Hepatocyte (in vitro differentiated cells): ENCODE data around the gene NMB. TPM values are rescaled to one million over a fixed set of nuclear protein-coding genes. Genes with fewer than 3 reads are reported as not detected.

ENCODE experiments used
- DNase-seq: peaks from one replicate; pipeline ENCODE4 v3.0.0-alpha.2; 2016; ENCODE audit warnings: low spot score
- H2AFZ ChIP-seq: fragments of 200-600 bp; sonication (generic); 2 replicates; pipeline ENCODE4 v1.6.0; 2016; ENCODE audit warnings: antibody characterized with exemption, mild to moderate bottlenecking
- H3K27ac ChIP-seq: fragments of 200-600 bp; sonication (generic); 2 replicates; pipeline ENCODE4 v1.5.1; 2016; ENCODE audit warnings: mild to moderate bottlenecking
- H3K27me3 ChIP-seq: fragments of 200-600 bp; sonication (generic); 2 replicates; pipeline ENCODE4 v1.6.1; 2016
- H3K36me3 ChIP-seq: fragments of 200-600 bp; sonication (generic); replicated peaks from 2 replicates; pipeline ENCODE4 v1.5.1; 2016; ENCODE audit warnings: low read depth; ENCODE audit not compliant: insufficient read depth
- H3K4me1 ChIP-seq: fragments of 200-600 bp; sonication (generic); 2 replicates; pipeline ENCODE4 v1.5.1; 2016; ENCODE audit warnings: mild to moderate bottlenecking, moderate library complexity; ENCODE audit not compliant: insufficient read depth
- H3K4me2 ChIP-seq: fragments of 200-600 bp; sonication (generic); 2 replicates; pipeline ENCODE4 v1.6.0; 2016
- H3K4me3 ChIP-seq: fragments of 200-600 bp; sonication (generic); 2 replicates; pipeline ENCODE4 v1.5.1; 2016; ENCODE audit warnings: mild to moderate bottlenecking
- H3K79me2 ChIP-seq: fragments of 200-600 bp; sonication (generic); 2 replicates; pipeline ENCODE4 v1.6.0; 2017; ENCODE audit warnings: mild to moderate bottlenecking
- H3K9me2 ChIP-seq: fragments of 200-600 bp; sonication (generic); replicated peaks from 2 replicates; pipeline ENCODE4 v1.6.0; 2017; ENCODE audit warnings: mild to moderate bottlenecking; ENCODE audit not compliant: insufficient read depth
- H3K9me3 ChIP-seq: fragments of 200-600 bp; sonication (generic); 2 replicates; pipeline ENCODE4 v1.5.1; 2016; ENCODE audit warnings: low read depth, mild to moderate bottlenecking
- H4K20me1 ChIP-seq: fragments of 200-600 bp; sonication (generic); 2 replicates; pipeline ENCODE4 v1.6.0; 2016; ENCODE audit warnings: mild to moderate bottlenecking; ENCODE audit not compliant: insufficient read depth, poor library complexity, severe bottlenecking
- EZH2 ChIP-seq: fragments of 200-600 bp; sonication (generic); IDR thresholded peaks from 2 replicates; pipeline ENCODE4 v1.6.1; 2016; ENCODE audit warnings: antibody characterized with exemption, mild to moderate bottlenecking, borderline replicate concordance
- EZH2phosphoT487 ChIP-seq: fragments of 200-600 bp; sonication (generic); IDR thresholded peaks from one replicate; pipeline ENCODE4 v1.6.1; 2018; ENCODE audit warnings: antibody characterized with exemption, mild to moderate bottlenecking, low read depth, moderate library complexity; ENCODE audit not compliant: unreplicated experiment, severe bottlenecking
- WGBS: methylation state at CpG from one replicate; pipeline ENCODE4 v1.1.6; 2016; ENCODE audit warnings: low lambda C conversion rate; ENCODE audit errors: missing lambda C conversion rate; 5-methylcytosine and 5-hydroxymethylcytosine counted together
- polyA plus RNA-seq: library from polyadenylated mRNA; unstranded; fragments of >200 nt; fragmentation: Nextera tagmentation; extraction: Ambion mirVana; gene quantifications from 2 replicates; pipeline ENCODE4 v1.2.1, GENCODE V29; 2016
- total RNA-seq: library from RNA; depleted of rRNA; stranded (reverse); fragments of >200 nt; gene quantifications from 2 replicates; pipeline ENCODE4 v1.2.3, GENCODE V29; 2014
- TF ChIP-seq, protein P1 (sequence below): fragments of 200-600 bp; sonication (generic); IDR thresholded peaks from 2 replicates; pipeline ENCODE4 v1.5.1; 2016; ENCODE audit warnings: antibody characterized with exemption, mild to moderate bottlenecking; ENCODE audit not compliant: poor library complexity

Gene NMB
- total and polyA plus RNA-seq, 2 experiments from 2014 or later = 3.8 to 15.4 TPM

DNA sequence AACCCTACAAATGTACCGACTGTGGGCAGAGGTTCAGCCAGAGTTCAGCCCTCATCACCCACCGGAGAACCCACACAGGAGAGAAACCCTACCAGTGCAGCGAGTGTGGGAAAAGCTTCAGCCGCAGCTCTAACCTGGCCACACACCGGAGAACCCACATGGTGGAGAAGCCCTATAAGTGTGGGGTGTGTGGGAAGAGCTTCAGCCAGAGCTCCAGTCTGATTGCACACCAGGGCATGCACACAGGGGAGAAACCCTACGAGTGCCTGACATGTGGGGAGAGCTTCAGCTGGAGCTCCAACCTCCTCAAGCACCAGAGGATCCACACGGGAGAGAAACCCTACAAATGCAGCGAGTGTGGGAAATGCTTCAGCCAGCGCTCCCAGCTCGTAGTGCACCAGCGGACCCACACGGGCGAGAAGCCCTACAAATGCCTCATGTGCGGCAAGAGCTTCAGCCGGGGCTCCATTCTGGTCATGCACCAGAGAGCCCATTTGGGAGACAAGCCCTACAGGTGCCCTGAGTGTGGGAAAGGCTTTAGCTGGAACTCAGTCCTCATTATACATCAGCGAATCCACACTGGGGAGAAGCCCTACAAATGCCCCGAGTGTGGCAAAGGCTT, 36.5 kb downstream of the NMB start:
- Histone ChIP-seq H3K27me3 (no peaks in the 10 kb centered on the region), H2AFZ (no peak overlapping the region)

DNA sequence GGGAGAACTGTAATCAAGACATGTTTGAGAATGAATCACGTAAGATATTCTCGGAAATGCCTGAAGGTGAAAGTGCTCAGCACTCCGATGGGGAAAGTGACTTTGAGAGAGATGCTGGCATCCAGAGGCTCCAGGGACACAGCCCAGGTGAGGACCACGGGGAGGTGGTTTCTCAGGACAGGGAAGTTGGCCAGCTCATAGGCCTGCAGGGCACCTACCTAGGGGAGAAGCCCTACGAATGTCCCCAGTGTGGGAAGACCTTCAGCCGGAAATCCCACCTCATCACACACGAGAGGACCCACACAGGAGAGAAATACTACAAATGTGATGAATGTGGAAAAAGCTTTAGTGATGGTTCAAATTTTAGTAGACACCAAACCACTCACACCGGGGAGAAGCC, 37.4 kb downstream of the NMB start:
- TF ChIP-seq, protein P1, sequence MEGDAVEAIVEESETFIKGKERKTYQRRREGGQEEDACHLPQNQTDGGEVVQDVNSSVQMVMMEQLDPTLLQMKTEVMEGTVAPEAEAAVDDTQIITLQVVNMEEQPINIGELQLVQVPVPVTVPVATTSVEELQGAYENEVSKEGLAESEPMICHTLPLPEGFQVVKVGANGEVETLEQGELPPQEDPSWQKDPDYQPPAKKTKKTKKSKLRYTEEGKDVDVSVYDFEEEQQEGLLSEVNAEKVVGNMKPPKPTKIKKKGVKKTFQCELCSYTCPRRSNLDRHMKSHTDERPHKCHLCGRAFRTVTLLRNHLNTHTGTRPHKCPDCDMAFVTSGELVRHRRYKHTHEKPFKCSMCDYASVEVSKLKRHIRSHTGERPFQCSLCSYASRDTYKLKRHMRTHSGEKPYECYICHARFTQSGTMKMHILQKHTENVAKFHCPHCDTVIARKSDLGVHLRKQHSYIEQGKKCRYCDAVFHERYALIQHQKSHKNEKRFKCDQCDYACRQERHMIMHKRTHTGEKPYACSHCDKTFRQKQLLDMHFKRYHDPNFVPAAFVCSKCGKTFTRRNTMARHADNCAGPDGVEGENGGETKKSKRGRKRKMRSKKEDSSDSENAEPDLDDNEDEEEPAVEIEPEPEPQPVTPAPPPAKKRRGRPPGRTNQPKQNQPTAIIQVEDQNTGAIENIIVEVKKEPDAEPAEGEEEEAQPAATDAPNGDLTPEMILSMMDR = no peak
- no peak for TF ChIP-seq EZH2
- no peak for TF ChIP-seq EZH2phosphoT487
- WGBS = 98% methylated on average over 8 of the region's 8 CpGs
- peaks cover 11% of the 10 kb centered on the region for H3K36me3 ChIP-seq

More for the DNA sequence above, 36.5 kb downstream of the NMB start:
- Histone ChIP-seq H3K27ac (no peak overlapping the region), H3K9me2 (no peaks in the 10 kb centered on the region), H3K4me3 (no peak overlapping the region), H4K20me1 (no peaks in the 10 kb centered on the region), H3K4me2 (no peak overlapping the region), H3K9me3 (peaks cover 20% of the 10 kb centered on the region), H3K79me2 (peaks cover 43% of the 10 kb centered on the region), H3K36me3 (peaks cover 11% of the 10 kb centered on the region), H3K4me1 (no peaks in the 10 kb centered on the region)
- DNase-seq = no peak
- no peak for TF ChIP-seq EZH2phosphoT487
- TF ChIP-seq, protein P1 = no peak
- TF ChIP-seq EZH2 = no peak
- 98% methylated on average over 17 of the region's 17 CpGs for WGBS

DNA sequence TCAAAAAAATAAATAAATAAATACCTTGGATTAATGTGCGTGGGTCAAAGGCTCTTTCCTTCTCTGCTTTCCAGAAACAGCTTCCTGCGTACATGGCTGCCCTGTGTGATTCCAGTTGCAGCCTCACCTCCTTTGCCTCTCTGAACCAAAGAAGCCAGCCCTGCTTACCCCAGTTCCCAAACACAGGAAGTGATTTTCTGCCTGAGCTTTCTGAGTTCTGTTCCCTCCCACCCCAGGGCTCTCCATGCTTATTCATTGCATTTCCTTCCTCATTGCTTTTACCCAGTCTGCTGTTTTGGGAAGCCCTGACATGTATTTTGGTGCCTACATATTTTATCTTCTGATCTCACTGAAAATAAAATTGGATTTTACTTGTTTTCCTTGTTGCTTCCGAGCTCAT, 41.8 kb downstream of the NMB start:
- Histone ChIP-seq H3K4me2 (no peak overlapping the region), H3K9me3 (peaks cover 9% of the 10 kb centered on the region), H3K4me3 (no peak overlapping the region), H3K4me1 (no peaks in the 10 kb centered on the region), H2AFZ (no peak overlapping the region), H3K36me3 (peaks cover 7% of the 10 kb centered on the region), H3K27me3 (no peaks in the 10 kb centered on the region), H4K20me1 (no peaks in the 10 kb centered on the region), H3K79me2 (peaks cover 84% of the 10 kb centered on the region), H3K27ac (no peak overlapping the region), H3K9me2 (no peaks in the 10 kb centered on the region)
- TF ChIP-seq, protein P1 = no peak
- no peak for TF ChIP-seq EZH2
- TF ChIP-seq EZH2phosphoT487 = no peak
- DNase-seq = no peak
- 94% methylated on average over 3 of the region's 3 CpGs for WGBS

More for the DNA sequence above, 37.4 kb downstream of the NMB start:
- DNase-seq = no peak
- no peak overlapping the region for H3K4me3 ChIP-seq
- H3K79me2 ChIP-seq = peaks cover 51% of the 10 kb centered on the region
- H3K9me3 ChIP-seq = peaks cover 20% of the 10 kb centered on the region
- no peak overlapping the region for H3K4me2 ChIP-seq
- no peaks in the 10 kb centered on the region for H3K4me1 ChIP-seq
- no peaks in the 10 kb centered on the region for H3K9me2 ChIP-seq
- no peaks in the 10 kb centered on the region for H3K27me3 ChIP-seq
- no peaks in the 10 kb centered on the region for H4K20me1 ChIP-seq
- H3K27ac ChIP-seq = no peak overlapping the region
- no peak overlapping the region for H2AFZ ChIP-seq
